ENCODE results near the gene KRT9. TPM values are rescaled to one million over a fixed set of nuclear protein-coding genes. Genes with fewer than 3 reads are reported as not detected.

KRT9 gene
- total and polyA plus RNA-seq, 2 donors (not counting 3 experiments of a cell fraction or from before 2014, with no cell fraction given), result not detected

DNA sequence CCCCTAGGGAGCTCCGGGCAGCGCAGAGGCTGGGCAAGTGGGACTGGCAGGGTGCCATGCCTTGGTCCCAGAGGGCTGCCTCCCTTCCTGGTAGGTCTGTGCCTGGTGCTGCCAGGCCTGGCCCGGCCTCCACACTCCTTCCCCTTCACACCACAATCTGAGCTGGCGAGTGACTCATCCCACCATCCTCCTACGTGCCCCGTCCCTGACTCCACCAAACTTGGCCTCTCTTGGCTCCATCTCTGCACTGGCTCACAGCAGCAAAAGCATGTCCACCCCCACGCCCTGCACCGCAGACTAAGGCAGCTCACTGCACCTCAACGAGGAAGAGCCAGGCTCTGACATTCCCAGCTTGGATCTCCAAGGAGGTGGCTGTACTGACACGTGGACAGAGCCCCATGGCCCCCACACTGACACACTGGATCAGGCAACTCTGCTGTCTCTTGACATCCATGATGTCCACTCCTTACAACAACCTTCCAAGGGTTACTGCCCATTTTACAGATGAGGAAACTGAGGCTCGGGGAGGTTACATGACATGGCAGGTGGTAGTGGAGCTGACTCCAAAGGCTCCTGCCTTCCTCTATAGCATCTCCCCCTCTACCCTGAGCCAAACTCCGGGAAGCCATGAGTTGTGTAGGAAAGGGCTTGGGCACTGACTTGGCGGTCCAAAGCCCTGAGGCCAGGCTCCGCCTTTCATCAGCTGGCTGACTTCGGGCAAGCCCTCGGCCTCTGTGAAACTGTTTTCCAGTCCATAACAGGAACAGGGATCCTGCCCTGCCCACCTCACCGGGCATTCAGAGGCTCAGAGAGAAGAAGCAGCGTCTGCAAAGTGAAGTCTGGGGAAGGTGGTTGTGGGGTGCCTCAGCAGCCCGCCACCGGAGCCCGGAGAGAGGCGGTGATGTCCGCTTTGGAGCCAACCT, 23.7 kb downstream of the KRT9 start:
- no peaks in the 10 kb centered on the region for H3K79me2 ChIP-seq (ENCODE audit: control insufficient read depth, insufficient read depth, low read length)
- peak; percentile 78 for DNase-seq (ENCODE audit: low read depth, low spot score)
- H3K9ac ChIP-seq (replicated peaks; ENCODE audit: extremely low read depth, insufficient read depth, low read length), result peak overlapping the region; percentile 29
- intact Hi-C loops (cut with micrococcal nuclease), result loop anchor here (1.0 to 5.0 kb wide), 8 partner anchors 18 to 746 kb away; no protein-coding TSS in a partner anchor
- no TSS peak for BruUV-seq (replicated peaks)
- CTCF ChIA-PET, result interaction anchor here (0.6 to 9.2 kb wide), 72 partner anchors 8 to 900 kb away, joined by 3 to 369 read pairs (median 6); partner anchors contain the start of genes EIF1, KRT13, KRT15 and KRT19
- peaks cover 19% of the 10 kb centered on the region for H3K4me1 ChIP-seq (ENCODE audit: control insufficient read depth, extremely low read depth, insufficient read depth, low read length)
- peak overlapping the region in 1 of 3 experiments; percentile 20 for H3K4me3 ChIP-seq (replicated peaks in 1 of 3; ENCODE audit: insufficient read depth in 1 of 3, low read depth in 1 of 3, low read length in 3 of 3)
- H3K9me3 ChIP-seq (replicated peaks; ENCODE audit: control insufficient read depth, insufficient read depth, low read length), result no peaks in the 10 kb centered on the region
- peak overlapping the region; percentile 92 for H2AFZ ChIP-seq (ENCODE audit: low read depth, low read length)
- TF ChIP-seq JUN (IDR thresholded peaks at IDR 0.05; ENCODE audit: borderline replicate concordance, insufficient read depth, insufficient read length, low read depth) (peak; percentile 63), CTCF (IDR thresholded peaks at IDR 0.05; ENCODE audit: extremely low read depth in 1 of 2, insufficient read depth in 1 of 2, low read depth in 1 of 2, low read length in 2 of 2) (no peak), POLR2AphosphoS5 (IDR thresholded peaks at IDR 0.05; ENCODE audit: insufficient read depth, low read depth, low read length) (peak; percentile 69), FOS (IDR thresholded peaks at IDR 0.05; ENCODE audit: borderline replicate concordance, insufficient read depth, low read length) (peak; percentile 96), MYC (IDR thresholded peaks at IDR 0.05; ENCODE audit: low read depth, low read length) (no peak)
- H3K4me2 ChIP-seq (ENCODE audit: insufficient read depth, low read length), result peak overlapping the region; percentile 66
- H3K36me3 ChIP-seq (ENCODE audit: control insufficient read depth in 2 of 2, extremely low read depth in 1 of 2, insufficient read depth in 2 of 2, low read length in 2 of 2), result no peaks in the 10 kb centered on the region
- peak; percentile 95 for FAIRE-seq
- dilution Hi-C loops (cut with MboI; ENCODE audit: extremely low pct_ligation_motif_present, low sequenced_read_pairs), result no loop called here
- peak overlapping the region; percentile 10 for H3K27ac ChIP-seq (ENCODE audit: insufficient read depth, low read depth, low read length)
- no peaks in the 10 kb centered on the region for H3K27me3 ChIP-seq (ENCODE audit: control insufficient read depth in 2 of 2, insufficient read depth in 2 of 2, low read length in 2 of 2)
- POLR2A ChIA-PET, result interaction anchor here (2.2 kb wide), 1 partner anchor 27 kb away, joined by 6 read pairs; no protein-coding TSS in a partner anchor
- H3K9me1 ChIP-seq (replicated peaks; ENCODE audit: control insufficient read depth, extremely low read depth, insufficient read depth, low read length), result no peaks in the 10 kb centered on the region
- no peaks in the 10 kb centered on the region for H4K20me1 ChIP-seq (replicated peaks; ENCODE audit: control insufficient read depth, extremely low read depth, insufficient read depth, low read length)

Measured in endothelial cell of umbilical vein (primary cell).